Measurements from ENCODE around the gene NPAS3.

The NPAS3 gene

DNA sequence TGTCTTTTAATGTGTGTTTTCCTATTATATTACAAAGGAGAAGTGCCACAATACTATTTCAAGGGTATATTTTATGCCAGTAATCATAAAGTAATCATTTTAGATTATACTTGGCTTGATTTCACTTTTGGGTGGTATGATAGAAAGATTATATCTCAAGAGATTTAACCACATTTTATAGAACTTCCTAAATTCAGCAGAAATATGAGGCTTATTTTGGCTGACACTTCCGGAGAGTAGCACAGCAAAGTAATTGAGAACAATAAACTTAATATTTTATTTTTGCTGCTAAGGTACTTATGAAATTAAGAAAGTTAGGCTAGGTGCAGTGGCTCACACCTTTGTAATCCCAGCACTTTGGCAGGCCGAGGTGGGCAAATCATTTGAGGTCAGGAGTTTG lies 319.1 kb downstream of the NPAS3 start:
- no peak overlapping the region for H3K4me3 ChIP-seq (replicated peaks; ENCODE audit: low read depth, low read length)
- no peak for DNase-seq (ENCODE audit: extremely low read depth, low read depth)
- TF ChIP-seq, protein P1, sequence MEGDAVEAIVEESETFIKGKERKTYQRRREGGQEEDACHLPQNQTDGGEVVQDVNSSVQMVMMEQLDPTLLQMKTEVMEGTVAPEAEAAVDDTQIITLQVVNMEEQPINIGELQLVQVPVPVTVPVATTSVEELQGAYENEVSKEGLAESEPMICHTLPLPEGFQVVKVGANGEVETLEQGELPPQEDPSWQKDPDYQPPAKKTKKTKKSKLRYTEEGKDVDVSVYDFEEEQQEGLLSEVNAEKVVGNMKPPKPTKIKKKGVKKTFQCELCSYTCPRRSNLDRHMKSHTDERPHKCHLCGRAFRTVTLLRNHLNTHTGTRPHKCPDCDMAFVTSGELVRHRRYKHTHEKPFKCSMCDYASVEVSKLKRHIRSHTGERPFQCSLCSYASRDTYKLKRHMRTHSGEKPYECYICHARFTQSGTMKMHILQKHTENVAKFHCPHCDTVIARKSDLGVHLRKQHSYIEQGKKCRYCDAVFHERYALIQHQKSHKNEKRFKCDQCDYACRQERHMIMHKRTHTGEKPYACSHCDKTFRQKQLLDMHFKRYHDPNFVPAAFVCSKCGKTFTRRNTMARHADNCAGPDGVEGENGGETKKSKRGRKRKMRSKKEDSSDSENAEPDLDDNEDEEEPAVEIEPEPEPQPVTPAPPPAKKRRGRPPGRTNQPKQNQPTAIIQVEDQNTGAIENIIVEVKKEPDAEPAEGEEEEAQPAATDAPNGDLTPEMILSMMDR (IDR thresholded peaks at IDR 0.05; ENCODE audit: low read depth, low read length, missing control alignments), result no peak

DNA sequence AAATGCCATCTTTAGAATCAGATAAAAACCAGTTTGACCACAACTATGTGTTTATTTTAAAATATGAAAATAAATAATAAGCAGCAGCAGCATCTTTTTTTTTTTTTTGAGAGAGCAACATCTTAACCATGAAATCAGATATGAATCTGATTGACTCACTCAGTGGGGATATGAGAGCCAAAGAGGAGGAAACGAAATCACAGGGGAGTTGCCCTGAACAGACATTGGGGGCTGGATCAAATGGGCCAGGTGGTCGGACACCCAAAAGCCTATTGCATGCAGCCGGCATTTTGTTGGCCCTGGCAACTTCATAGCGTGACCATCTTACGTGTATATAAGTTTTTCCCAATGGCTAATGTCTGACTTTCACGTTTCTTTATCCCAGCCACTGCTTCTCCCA lies 321.1 kb downstream of the NPAS3 start:
- DNase-seq (ENCODE audit: extremely low read depth, low read depth), result no peak
- no peak overlapping the region for H3K4me3 ChIP-seq (replicated peaks; ENCODE audit: low read depth, low read length)
- TF ChIP-seq, protein P1 (IDR thresholded peaks at IDR 0.05; ENCODE audit: low read depth, low read length, missing control alignments), result no peak

DNA sequence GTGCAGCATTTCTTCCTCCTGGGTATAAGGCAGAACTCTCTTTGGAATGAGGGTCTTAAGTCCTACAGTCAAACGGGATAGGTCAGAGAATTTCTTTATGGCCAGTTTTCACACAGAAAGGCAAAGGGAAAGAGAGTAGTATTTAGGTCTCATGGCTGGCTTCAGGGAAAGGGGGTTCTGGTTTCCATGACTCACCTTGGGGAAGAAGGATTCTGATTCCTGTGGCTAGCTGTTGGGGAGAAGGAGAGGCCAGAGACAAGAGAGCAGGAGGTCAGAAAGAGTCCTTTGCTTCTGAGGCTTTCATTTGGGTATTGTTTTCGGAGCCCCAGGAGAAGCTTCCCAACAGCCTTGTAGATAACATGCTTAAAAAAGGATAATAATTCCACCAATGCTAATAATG lies 332.5 kb downstream of the NPAS3 start:
- no peak overlapping the region for H3K4me3 ChIP-seq (replicated peaks; ENCODE audit: low read depth, low read length)
- DNase-seq (ENCODE audit: extremely low read depth, low read depth), result no peak
- TF ChIP-seq, protein P1 (IDR thresholded peaks at IDR 0.05; ENCODE audit: low read depth, low read length, missing control alignments), result no peak

DNA sequence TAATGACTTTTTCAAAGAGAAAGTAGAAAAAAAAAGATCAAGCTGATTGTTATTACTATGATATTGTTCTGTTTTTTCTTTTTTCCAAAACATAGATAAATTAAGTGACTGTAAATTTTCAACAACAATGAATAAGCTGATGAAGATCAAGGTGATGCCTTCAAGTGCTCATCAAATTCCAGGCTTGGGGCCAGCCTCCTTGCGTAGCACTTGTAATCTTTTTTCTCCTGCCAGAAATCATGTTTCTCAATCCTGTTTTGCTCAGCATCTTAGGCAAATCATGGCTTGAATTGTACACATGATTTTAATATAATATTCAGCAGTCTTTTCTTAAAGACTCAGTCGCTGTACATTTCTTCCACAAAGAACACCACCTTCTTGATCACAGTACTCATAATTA lies 333.2 kb downstream of the NPAS3 start:
- no peak overlapping the region for H3K4me3 ChIP-seq (replicated peaks; ENCODE audit: low read depth, low read length)
- no peak for DNase-seq (ENCODE audit: extremely low read depth, low read depth)
- TF ChIP-seq, protein P1 (IDR thresholded peaks at IDR 0.05; ENCODE audit: low read depth, low read length, missing control alignments), result no peak

DNA sequence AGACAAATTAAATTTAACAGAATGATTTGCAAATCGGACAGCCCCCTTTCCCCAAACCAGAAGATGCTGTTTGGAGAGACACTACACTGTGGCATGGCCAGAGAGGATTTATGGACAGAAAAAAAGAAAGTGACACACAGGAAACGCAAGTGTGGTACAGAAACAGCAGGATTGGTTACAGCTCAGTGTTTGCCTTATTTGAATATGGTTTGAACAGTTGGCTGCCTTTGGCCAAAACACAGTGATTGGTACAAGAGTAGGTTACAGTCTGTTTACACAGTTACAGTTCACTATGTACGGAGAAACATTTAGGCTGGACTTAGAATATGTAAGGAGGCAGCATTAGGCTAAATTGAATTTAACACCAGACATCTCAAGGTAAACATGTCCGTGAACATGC lies 335.3 kb downstream of the NPAS3 start:
- H3K4me3 ChIP-seq (replicated peaks; ENCODE audit: low read depth, low read length), result no peak overlapping the region
- TF ChIP-seq, protein P1 (IDR thresholded peaks at IDR 0.05; ENCODE audit: low read depth, low read length, missing control alignments), result no peak
- DNase-seq (ENCODE audit: extremely low read depth, low read depth), result no peak

DNA sequence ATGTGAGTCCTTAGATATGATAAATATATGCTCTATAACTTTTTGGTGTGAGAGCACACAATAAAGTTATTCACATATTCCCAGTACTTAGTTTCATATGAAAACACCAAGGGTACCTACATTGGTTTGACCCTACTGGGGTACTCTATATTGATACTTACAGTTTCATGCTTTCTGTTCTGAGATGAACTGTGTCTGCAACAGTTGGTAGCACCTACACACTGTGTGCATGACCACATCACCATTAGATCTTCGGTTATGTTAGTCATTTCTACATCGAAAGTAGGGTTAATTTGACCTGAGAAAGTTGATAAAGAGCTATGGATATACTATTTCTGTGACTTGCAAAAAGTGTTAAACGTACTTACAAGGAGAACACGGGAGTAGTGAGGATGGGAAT lies 337.2 kb downstream of the NPAS3 start:
- TF ChIP-seq, protein P1 (IDR thresholded peaks at IDR 0.05; ENCODE audit: low read depth, low read length, missing control alignments), result no peak

DNA sequence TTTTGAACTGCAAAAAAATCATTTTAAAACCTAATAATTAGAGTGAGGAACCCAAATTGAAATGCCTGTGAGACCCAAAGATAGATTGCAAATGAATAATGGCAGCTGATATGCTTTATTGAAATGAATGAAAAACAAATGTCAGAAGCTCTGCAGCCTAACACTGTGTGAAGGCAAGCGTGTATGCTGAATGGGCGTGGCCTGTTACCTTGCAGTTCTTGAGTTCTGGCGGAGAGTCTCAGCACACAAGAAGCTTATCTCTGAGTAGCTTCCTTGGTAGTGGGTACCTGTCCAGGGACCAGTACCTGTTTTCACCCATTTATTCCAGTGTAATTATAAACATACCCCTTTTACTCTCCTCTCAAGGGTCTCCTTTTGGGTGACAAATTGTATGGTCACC lies 341.2 kb downstream of the NPAS3 start:
- TF ChIP-seq, protein P1 (IDR thresholded peaks at IDR 0.05; ENCODE audit: low read depth, low read length, missing control alignments), result no peak
- DNase-seq (ENCODE audit: extremely low read depth, low read depth), result no peak
- H3K4me3 ChIP-seq (replicated peaks; ENCODE audit: low read depth, low read length), result no peak overlapping the region

More for the DNA sequence above, 337.2 kb downstream of the NPAS3 start:
- no peak for DNase-seq (ENCODE audit: extremely low read depth, low read depth)
- no peak overlapping the region for H3K4me3 ChIP-seq (replicated peaks; ENCODE audit: low read depth, low read length)
